Kidney tubule cell (primary cell): Measurements from ENCODE around the gene LSP1.

ENCODE experiments used
- DNase-seq: peaks from one replicate; pipeline ENCODE4 v3.0.0-alpha.2; 2018; ENCODE audit warnings: low spot score

The LSP1 gene

GRCh38 chr11:1917523-1918435, 64.9 kb downstream of the LSP1 start:
- no peak for DNase-seq

GRCh38 chr11:1918436-1919315, 65.8 kb downstream of the LSP1 start:
- no peak for DNase-seq

- DNase-seq = no peak
These were observed 66.7 kb downstream of the LSP1 start, which contains the start of gene TNNT3 for GRCh38 chr11:1919391-1920127. Gene TNNT3, plus strand, starts transcription at chr11:1919703. Its CDS starts 3,172 bp downstream, at chr11:1922875.

- no peak for DNase-seq
These were observed 67.4 kb downstream of the LSP1 start for GRCh38 chr11:1920128-1920908.

- no peak for DNase-seq
These were observed 68.2 kb downstream of the LSP1 start for GRCh38 chr11:1920909-1921573.

GRCh38 chr11:1921574-1922141, 68.8 kb downstream of the LSP1 start:
- no peak for DNase-seq

GRCh38 chr11:1922481-1923081, 69.7 kb downstream of the LSP1 start:
- no peak for DNase-seq

- no peak for DNase-seq
These were observed 70.5 kb downstream of the LSP1 start for GRCh38 chr11:1923201-1923956.

- no peak for DNase-seq
These were observed 71.3 kb downstream of the LSP1 start for GRCh38 chr11:1924181-1924580.

GRCh38 chr11:1924646-1925372, 71.9 kb downstream of the LSP1 start:
- no peak for DNase-seq

GRCh38 chr11:1925373-1926155, 72.7 kb downstream of the LSP1 start:
- no peak for DNase-seq

- no peak for DNase-seq
These were observed 73.5 kb downstream of the LSP1 start for GRCh38 chr11:1926156-1927025.

- no peak for DNase-seq
These were observed 74.4 kb downstream of the LSP1 start for GRCh38 chr11:1927026-1927847.

GRCh38 chr11:1927848-1928469, 75.1 kb downstream of the LSP1 start:
- DNase-seq = no peak

GRCh38 chr11:1928470-1928890, 75.6 kb downstream of the LSP1 start:
- DNase-seq = no peak
